HG03571 (cell line): ENCODE data around the gene GSTA1.
"Not testable (repeated sequence)": the region's sequence is repeated elsewhere in the genome, so short reads cannot be mapped to it uniquely, and the experiment has no call there.

Experiments
- ATAC-seq: cut with Tn5 transposase; IDR thresholded peaks from one replicate; pipeline ENCODE4 v1.9.1; 2021; ENCODE audit not compliant: unreplicated experiment

Gene GSTA1

DNA sequence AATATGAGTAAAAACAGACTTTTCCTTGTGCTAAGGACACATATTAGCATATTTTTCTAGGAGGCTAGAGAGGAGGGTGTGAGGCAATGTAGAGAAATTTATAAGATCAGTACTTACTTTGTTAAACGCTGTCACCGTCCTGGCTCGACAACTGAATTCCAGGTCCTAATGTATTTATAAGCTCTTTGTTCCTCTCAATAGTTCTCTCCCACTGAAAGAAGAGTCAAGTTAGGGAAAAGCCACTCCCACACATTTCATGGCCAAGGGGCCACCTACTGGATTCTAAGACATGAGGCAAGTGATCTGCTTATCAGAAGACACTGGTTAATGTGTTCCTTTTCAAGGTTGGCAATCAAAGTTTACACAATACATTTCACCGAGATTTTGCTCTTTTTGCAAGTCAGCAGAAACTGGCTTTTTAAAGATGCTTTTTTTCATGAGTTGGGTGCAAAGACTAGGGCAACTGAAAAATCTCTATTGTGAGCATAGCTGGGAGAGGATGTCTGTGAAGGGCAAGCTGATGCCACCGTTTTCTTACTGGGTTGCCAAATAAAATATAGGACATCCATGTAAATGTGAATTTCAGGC lies at the start of gene GSTA1:
GSTA1 (minus strand) TSS at position 149 of the 588 bp plus-strand sequence. CDS start 4,549 bp downstream, outside the sequence.
- not testable (repeated sequence) for ATAC-seq

DNA sequence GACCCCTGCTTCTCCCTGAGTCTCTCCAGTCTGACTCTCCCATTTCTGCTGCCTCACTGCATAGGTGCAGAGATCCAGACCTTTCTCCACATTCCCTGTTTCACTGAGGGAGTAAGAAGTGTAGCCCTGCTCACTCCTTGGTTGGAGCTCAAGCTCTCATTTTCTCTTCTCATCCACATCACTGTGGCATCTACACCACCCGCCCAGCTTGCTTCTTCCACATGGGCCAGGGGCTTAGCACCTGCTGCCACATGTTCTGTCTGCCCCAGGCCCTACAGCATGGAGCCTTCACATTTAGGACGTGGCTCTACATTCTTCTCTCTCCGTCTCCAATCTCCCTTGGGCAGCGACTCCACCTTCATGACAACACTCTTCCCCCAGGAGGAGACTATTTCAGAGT lies 45.5 kb upstream of the GSTA1 start:
- ATAC-seq, result no peak

DNA sequence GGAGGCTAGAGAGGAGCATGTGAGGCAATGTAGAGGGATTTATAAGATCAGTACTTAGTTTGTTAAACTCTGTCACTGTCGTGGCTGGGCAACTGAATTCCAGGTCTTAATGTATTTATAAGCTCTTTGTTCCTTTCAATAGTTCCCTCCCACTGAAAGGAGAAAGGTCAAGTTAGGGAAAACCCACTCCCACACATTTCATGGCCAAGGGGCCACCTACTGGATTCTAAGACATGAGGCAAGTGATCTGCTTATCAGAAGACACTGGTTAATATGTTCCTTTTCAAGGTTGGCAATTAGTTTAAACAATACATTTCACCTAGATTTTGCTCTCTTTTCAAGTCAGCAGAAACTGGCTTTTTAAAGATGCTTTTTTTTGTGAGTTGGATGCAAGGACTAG lies 42.4 kb upstream of the GSTA1 start:
- ATAC-seq, result no peak

DNA sequence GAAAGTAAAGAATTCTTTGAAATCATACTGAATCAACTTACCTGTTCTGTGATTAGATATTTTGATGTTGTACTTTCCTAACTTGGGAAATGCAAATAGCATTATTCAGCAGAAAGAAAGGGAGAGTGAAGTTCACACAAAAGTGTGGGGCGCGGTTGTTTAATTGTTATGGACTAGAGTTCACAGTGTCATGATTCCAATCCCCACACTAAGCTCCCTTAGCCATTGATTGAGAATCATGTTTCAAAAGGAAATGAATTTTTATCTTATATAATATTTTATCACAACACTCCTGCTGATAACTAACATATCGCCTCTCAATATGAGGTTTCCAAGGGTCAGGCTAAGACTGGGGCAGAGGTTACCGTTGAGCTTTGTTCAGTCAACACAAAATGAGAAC lies 40.0 kb upstream of the GSTA1 start:
- no peak for ATAC-seq

DNA sequence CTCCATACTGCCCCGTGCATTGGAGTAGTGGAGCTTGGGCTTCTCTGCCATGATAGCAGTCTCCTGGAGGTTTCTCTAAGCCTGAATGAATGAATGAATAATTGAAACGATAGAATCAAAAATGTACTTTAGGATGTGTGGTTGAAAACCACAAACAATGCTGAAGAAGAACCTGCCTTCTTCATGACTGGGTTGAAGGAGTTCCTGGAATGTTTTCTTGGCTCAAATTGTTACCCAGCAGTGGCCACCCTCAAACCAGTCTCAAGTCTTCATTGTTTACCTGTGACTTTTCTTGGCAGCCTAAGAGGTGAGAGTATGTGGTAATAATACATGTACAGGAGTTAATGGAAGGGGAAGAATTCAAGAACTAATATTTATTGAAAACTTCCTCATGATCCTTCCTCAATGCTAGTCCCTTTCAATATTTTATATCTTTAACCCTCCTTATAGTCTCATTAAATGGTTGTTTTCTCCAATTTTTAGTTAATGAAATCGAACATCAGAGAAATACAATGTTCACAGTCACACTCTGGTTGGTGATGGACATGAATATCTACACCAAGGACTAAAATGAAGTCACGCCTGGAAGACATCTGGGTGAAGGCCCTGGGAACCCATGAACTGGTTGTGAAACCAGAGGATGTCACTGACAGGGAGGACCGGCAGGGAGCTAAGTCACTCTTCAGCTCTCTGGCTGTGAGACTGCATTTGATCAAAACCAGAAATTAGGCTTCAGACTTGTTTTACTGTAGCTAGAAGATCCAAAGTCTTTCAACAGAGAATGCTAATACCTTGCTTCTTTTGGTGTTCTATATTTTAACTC lies 37.4 kb upstream of the GSTA1 start, which contains the start of gene GSTA5:
GSTA5 (minus strand) TSS at position 51 of the 823 bp plus-strand sequence.
- no peak for ATAC-seq

DNA sequence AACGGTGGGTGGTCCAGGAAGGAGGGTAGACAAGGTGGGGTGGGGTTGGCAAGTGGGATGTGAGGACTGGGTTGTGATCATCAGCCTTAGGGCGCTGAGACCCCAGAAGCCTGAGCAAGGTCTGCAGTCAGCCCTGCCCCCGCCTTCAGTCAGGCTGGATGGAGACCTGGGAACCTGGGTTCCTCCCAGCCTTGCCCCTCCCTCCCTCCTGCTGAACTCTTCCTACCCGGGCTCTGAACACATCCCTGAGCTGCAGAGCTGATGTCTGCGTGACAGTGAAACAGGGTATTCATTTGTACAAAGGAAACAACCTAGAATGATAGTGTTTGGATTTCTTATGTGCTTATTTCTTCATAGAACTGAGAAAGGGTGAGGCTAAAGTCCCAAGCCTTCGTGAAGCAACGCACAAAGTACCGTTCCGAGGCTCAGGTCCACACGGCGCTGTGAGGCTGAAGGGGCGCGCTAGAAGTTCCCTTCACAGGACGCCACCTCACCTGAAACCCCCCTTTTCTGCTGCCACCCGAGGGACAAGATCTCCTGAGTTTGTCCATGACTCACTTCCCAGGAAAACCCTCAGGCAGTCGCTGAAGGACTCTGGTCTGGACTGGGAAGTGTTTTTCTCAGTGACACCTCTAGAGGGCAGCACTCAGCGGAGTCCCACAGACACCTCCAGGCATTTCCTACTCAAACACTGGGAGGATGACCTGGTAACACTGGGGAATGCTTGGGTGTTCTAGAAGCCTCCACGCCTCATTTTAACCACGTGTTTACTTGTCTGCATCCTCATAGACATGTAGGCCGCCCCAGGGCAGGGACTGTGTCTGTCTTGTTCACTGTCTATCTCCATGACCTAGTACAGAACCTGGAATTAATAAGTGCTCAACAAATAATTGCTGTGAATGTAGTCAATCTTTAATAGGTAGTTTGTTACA lies 35.8 kb upstream of the GSTA1 start:
- peak; percentile 64 for ATAC-seq

DNA sequence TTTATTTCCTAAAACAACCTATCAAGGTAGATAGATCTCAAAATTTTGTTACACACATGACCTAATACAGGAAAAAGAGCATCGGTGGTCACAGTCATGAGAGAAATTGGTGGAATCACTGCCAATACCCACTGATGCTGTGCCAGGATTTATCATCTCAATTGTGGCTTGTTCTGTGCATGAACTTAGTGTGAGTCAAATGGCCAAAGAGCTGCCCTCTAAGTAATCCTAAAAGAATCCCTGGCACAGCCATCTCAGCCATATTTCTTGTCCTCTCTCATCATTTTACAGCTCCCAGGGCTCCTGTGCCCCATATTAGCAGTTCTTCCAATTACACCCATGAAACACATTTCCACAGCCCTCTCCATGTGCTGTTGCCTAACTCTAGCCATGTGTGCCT lies 30.9 kb upstream of the GSTA1 start:
- ATAC-seq, result no peak

DNA sequence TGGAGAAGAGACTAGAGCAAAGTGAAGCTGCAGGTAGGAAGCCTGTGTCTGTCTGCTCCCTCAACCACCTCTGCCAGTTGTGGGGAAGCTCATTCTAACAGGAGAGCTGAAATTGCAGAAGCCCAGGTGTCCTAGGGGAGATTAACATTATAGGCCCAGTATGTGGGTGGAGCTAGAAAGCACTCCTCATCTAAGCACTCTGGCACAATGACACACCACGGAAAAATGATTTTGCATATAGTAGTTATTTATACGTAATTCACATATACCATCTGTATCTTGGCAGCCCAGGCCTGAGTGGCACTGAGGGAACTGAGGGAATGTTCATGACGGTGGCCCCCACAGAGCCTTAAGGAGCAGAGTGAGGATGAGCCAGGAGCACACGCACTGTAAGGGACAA lies 27.3 kb upstream of the GSTA1 start:
- ATAC-seq, result not testable (repeated sequence)

DNA sequence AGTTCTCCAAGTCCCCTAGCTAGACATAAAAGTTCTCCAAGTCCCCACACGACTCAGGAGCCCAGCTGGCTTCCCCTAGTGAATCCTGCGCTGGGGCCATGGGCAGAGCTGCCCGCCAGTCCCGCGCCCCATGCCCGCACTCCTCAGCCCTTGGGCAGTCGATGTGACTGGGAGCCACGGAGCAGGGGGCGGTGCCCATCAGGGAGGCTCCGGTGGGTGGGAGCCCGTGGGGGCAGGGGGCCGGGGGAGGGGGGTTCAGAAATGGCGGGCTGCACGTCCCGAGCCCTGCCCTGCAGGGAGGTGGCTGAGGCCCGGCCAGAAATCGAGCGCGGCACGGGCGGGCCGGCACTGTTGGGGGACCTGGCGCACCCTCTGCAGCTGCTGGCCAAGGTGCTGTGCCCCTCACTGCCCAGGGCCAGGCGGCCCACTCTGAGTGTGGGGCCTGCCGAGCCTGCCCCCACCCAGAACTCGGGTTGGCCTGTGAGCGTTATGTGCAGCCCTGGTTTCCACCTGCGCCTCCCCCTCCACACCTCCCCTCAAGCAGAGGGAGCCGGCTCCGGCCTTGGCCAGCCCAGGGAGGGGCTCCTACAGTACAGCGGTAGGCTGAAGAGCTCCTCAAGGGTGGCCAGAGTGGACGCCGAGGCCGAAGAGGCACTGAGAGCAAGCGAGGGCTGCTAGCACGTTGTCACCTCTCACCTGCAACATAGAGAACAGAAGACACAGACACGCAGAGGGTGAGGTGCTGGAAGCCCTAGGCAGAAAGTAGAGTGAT lies 25.6 kb upstream of the GSTA1 start:
- no peak for ATAC-seq

DNA sequence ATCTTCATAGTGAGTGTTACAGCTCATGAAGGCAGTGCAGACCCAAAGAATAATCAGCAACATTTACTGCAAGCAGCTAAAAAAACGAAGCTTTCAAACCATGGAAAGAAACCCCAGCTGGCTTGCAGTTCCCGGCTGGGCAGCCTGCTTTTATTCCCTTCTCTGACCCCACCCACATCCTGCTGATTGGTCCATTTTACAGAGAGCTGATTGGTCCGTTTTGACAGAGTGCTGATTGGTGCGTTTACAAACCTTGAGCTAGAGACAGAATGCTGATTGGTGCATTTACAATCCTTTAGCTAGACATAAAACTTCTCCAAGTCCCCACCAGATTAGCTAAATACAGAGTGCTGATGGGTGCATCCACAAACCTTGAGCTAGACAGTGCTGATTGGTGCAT lies 25.0 kb upstream of the GSTA1 start:
- ATAC-seq, result not testable (repeated sequence)

DNA sequence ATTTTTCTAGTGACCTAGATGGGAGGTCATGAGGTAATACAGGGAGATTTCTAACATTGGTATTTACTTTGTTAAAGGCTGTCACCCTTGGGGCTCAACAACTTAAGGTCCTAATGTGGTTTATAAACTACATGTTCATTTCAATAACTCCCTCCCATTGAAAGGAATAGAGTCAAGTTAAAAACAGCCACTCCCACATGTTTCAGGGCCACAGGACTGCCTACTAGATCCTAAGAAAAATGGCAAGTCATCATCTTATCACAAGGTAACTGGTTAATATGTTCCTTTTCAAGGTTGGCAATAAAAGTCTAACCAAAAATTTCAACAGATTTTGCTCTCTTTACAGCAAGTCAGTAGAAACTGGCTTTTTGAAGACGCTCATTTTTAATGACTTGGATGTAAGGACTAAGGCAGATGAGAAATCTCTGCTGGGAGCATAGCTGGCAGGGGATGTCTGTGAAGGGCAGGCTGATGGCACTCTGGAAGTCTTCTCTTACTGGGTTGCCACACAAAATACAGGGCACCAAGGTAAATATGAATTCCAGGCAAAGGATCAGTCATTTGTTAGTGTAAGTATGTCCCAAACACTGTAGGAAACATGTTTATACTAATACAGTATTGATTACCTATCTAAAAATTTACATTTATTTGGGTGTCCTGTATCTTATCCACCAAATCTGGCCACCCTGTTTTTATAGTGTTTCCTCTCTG lies 23.6 kb upstream of the GSTA1 start:
- ATAC-seq, result not testable (repeated sequence)

DNA sequence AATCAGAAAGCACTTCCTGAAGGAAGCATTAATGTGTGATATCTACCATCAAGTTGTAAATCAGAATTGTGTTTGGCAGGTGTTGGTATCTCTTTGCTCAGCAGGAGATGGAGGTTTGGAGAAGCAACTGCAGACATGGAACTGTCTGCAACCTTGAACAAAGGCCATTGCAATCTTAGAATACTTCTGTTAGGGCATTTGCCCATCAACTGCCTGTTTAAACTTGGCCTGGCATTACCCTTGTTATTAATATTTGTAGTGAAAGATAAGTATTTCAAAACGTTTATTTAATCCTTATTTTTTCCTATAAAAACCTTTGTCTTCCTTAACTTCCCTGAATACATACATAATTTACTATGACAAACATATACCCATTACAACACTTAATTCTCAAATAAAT lies 22.9 kb upstream of the GSTA1 start:
- ATAC-seq, result no peak

DNA sequence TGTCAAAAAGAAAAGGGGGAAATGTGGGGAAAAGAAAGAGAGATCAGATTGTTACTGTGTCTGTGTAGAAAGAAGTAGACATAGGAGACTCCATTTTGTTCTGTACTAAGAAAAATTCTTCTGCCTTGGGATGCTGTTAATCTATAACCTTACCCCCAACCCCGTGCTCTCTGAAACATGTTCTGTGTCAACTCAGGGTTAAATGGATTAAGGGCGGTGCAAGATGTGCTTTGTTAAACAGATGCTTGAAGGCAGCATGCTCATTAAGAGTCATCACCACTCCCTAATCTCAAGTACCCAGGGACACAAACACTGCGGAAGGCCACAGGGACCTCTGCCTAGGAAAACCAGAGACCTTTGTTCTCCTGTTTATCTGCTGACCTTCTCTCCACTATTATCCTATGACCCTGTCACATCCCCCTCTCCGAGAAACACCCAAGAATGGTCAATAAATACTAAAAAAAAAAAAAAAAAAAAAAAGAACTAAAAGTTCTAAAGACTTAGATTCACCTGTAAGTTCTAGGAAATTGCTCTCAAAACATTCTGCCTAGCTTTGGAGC lies 22.4 kb upstream of the GSTA1 start:
- not testable (repeated sequence) for ATAC-seq

DNA sequence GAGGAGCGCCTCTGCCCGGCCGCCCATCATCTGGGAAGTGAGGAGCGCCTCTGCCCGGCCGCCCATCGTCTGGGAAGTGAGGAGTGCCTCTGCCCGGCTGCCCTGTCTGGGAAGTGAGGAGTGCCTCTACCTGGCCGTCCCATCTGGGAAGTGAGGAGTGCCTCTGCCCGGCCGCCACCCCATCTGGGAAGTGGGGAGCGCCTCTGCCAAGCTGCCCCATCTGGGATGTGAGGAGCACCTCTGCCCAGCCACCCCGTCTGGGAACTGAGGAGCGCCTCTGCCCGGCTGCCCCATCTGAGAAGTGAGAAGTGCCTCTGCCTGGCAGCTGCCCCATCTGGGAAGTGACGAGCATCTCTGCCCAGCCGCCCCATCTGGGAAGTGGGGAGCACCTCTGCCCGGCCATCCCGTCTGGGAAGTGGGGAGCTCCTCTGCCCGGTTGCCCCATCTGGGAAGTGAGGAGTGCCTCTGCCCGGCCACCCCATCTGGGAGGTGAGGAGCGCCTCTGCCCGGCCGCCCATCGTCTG lies 21.7 kb upstream of the GSTA1 start:
- not testable (repeated sequence) for ATAC-seq

DNA sequence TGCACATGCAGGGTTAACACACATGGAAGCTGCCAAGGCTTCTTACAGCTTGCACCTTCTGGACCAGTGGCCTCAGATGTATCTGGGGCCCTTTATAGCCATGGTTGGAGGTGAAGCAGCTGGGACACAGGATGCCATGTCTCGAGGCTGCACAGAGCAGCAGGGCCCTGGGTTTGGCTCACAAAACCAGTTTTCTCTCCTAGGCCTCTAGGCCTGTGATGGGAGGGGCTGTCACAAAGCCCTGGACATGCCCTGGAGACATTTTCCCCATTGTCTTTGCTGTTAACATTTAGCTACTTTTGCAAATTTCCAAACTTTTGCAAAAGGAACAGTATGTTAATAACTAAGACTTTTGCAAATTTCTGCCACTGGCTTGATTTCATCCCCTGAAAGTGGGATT lies 18.2 kb upstream of the GSTA1 start:
- no peak for ATAC-seq

DNA sequence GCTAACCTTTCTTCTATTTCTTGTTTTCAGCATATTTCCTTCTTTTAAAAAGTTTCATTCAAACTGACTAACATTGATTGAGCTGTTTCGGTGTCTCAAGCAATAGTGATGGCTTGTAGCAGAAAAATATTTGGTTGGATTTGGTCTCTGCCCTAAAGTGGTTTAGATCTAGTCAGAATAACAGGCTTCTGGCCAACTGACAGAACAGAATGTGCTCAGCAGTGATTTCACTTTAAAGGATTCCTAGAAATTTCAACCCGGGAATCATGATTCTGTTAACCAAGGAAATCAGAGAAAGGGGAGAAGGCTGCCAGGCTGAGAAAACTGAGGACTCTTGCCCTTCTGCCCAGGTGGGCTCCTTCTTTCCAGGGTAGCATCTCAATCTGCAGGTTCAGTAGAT lies 16.6 kb upstream of the GSTA1 start:
- no peak for ATAC-seq

DNA sequence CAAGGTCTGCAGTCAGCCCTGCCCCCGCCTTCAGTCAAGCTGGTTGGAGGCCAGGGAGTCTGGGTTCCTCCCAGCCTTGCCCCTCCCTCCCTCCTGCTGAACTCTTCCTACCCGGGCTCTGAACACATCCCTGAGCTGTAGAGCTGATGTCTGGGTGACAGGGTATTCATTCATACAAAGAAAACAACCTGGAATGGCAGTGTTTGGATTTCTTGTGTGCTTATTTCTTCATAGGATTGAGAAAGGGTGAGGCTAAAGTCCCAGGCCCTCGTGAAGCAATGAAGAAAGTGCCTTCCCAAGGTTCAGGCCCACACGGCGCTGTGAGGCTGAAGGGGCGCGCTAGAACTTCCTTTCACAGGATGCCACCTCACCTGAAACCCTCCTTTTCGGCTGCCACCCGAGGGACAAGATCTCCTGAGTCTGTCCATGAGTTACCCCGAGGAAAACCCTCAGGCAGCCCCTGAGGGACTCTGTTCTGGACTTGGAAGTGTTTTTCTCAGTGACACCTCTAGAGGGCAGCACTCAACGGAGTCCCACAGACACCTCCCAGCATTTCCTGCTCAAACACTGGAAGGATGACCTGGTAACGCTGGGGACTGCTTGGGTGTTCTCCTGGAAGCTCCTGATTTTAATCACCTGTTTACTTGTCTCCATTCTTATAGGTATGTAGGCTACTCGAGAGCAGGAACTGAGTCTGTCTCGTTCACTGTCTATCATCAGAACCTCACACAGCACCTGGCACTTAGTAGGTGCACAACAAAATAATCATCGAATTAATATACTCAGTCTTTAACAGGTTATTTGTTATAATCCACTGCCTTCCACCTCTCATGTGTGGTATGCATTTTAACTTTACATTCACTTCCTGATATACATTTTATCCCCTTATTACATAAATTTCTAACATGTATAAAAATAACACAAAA lies 11.8 kb upstream of the GSTA1 start:
- ATAC-seq, result peak; percentile 79

DNA sequence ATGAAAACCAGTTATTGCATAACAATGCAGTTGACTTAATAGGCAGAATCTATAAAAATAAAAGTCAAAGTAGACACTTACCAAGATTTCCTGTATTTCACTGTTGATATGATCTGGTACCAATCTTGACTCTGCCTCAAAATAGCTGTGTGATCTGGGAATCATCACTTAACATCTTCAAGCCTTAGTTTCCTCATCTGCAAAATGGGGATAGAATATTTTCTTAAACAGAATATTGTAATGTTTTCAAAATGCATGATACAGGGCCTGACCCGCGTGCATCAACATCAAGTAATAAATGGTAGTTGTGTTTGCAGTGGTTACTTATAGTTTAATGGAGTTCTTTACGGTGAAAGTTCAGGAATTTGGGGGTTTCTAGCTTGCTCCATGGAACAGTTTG lies 10.9 kb upstream of the GSTA1 start:
- not testable (repeated sequence) for ATAC-seq
